ENCODE data around the gene IKZF1. TPM values are rescaled to one million over a fixed set of nuclear protein-coding genes. Genes with fewer than 3 reads are reported as not detected.
A peak's percentile ranks its signal among the peaks of the same experiment; 100 is the strongest.

The IKZF1 gene
- polyA plus RNA-seq, 2 of the 4 experiments (the other 2 are of a cell fraction) = not detected

GRCh38 chr7:50262446-50262845, 42.1 kb upstream of the IKZF1 start:
- TF ChIP-seq ZNF302 (CRISPR knock-in tag; IDR thresholded peaks at IDR 0.05) (no peak), BHLHE40 (IDR thresholded peaks at IDR 0.05; ENCODE audit: low read depth, low read length) (no peak), ZSCAN20 (CRISPR knock-in tag; IDR thresholded peaks at IDR 0.05) (no peak), FOSB (CRISPR knock-in tag; IDR thresholded peaks at IDR 0.05) (no peak), FOXS1 (CRISPR knock-in tag; IDR thresholded peaks at IDR 0.05) (no peak), HES2 (IDR thresholded peaks at IDR 0.05) (no peak), MYC (IDR thresholded peaks at IDR 0.05; ENCODE audit: borderline replicate concordance, low read length) (no peak), EHF (CRISPR knock-in tag; IDR thresholded peaks at IDR 0.05) (no peak), PBX3 (IDR thresholded peaks at IDR 0.05) (no peak), SMC3 (IDR thresholded peaks at IDR 0.05) (no peak), CHD2 (IDR thresholded peaks at IDR 0.05; ENCODE audit: low read length, partially characterized antibody) (no peak), KDM1A (IDR thresholded peaks at IDR 0.05; ENCODE audit: low read depth) (no peak), RARB (CRISPR knock-in tag; IDR thresholded peaks at IDR 0.05) (no peak), KDM5A (IDR thresholded peaks at IDR 0.05) (no peak), MAFK (IDR thresholded peaks at IDR 0.05; ENCODE audit: partially characterized antibody) (no peak), NFE2L2 (conservative IDR thresholded peaks at IDR 0.05; ENCODE audit: low read length) (no peak), HDAC2 (IDR thresholded peaks at IDR 0.05) (no peak), ATOH8 (CRISPR knock-in tag; IDR thresholded peaks at IDR 0.05; ENCODE audit: low read depth) (no peak), MAX (IDR thresholded peaks at IDR 0.05) (no peak)
- Histone ChIP-seq H3K9me3 (no peaks in the 10 kb centered on the region), H3K27ac (no peak overlapping the region), H3K4me3 (no peak overlapping the region), H3K4me1 (no peaks in the 10 kb centered on the region), H3K4me2 (no peak overlapping the region)
- no peak for FAIRE-seq
- CTCF ChIA-PET = no interaction called here
- POLR2A ChIA-PET = no interaction called here
- no peak for DNase-seq (ENCODE audit: low read depth in 1 of 2, low spot score in 1 of 2)
- ATAC-seq = no peak
- WGBS (ENCODE audit: missing lambda C conversion rate) = 42% methylated on average over 2 of the region's 2 CpGs

GRCh38 chr7:50262916-50263690, 41.4 kb upstream of the IKZF1 start:
- POLR2A ChIA-PET = no interaction called here
- CTCF ChIA-PET = no interaction called here
- Histone ChIP-seq H3K9me3 (no peaks in the 10 kb centered on the region), H3K4me2 (no peak overlapping the region), H3K4me1 (no peaks in the 10 kb centered on the region), H3K4me3 (no peak overlapping the region), H3K27ac (no peak overlapping the region)
- no peak for TF ChIP-seq EHMT2 (IDR thresholded peaks at IDR 0.05; ENCODE audit: low read depth)
- TF ChIP-seq MAFK (IDR thresholded peaks at IDR 0.05; ENCODE audit: partially characterized antibody) = peak; percentile 47
- DNase-seq (ENCODE audit: low read depth in 1 of 2, low spot score in 1 of 2) = no peak
- WGBS (ENCODE audit: missing lambda C conversion rate) = 2% methylated on average over 1 of the region's 1 CpG
- no peak for FAIRE-seq
- ATAC-seq = no peak

GRCh38 chr7:50264908-50265307, 39.6 kb upstream of the IKZF1 start:
- TF ChIP-seq TP53 (CRISPR knock-in tag; IDR thresholded peaks at IDR 0.05) (no peak), CTCF (IDR thresholded peaks at IDR 0.05) (no peak), REST (IDR thresholded peaks at IDR 0.05) (no peak), NFE2L2 (conservative IDR thresholded peaks at IDR 0.05; ENCODE audit: low read length) (no peak)
- ChIA-PET POLR2A (no interaction called here), CTCF (interaction anchor here (0.7 kb wide), 1 partner anchor 153 kb away, joined by 3 read pairs; no protein-coding TSS in a partner anchor)
- ATAC-seq (no peak), FAIRE-seq (no peak), DNase-seq (ENCODE audit: low read depth in 1 of 2, low spot score in 1 of 2) (no peak)
- Histone ChIP-seq H3K4me1 (no peaks in the 10 kb centered on the region), H3K9me3 (no peaks in the 10 kb centered on the region), H3K4me2 (no peak overlapping the region), H3K4me3 (no peak overlapping the region), H3K27ac (no peak overlapping the region)
- WGBS (ENCODE audit: missing lambda C conversion rate) = 1% methylated on average over 3 of the region's 3 CpGs
